Fibroblast of the aortic adventitia (primary cell): ENCODE measurements around the gene TRIM14. TPM values are rescaled to one million over a fixed set of nuclear protein-coding genes. Genes with fewer than 3 reads are reported as not detected.
"Not testable (repeated sequence)": the region's sequence is repeated elsewhere in the genome, so short reads cannot be mapped to it uniquely, and the experiment has no call there.

Experiments
- DNase-seq: peaks from one replicate; pipeline ENCODE4 v3.0.0-alpha.2; 2010; ENCODE audit warnings: low read depth
- H3K4me3 ChIP-seq: 2 replicates; pipeline ENCODE4 v1.5.1; 2011; ENCODE audit warnings: low read depth, mild to moderate bottlenecking, control low read depth, low read length, moderate library complexity
- CTCF ChIP-seq: IDR thresholded peaks from 2 replicates; pipeline ENCODE4 v1.5.1; 2011; ENCODE audit warnings: mild to moderate bottlenecking, low read length, control low read depth, inconsistent platforms; ENCODE audit not compliant: insufficient read depth
- total RNA-seq: library from RNA; depleted of rRNA; stranded (reverse); fragments of >200 nt; gene quantifications from 2 replicates; pipeline ENCODE4 v1.2.3, GENCODE V29; 2012; ENCODE audit warnings: low replicate concordance

Gene TRIM14
- total RNA-seq, 1 donor = 0.81 TPM

- H3K4me3 ChIP-seq = no peak overlapping the region
- DNase-seq = no peak
- TF ChIP-seq CTCF = no peak
Observed at GRCh38 chr9:98092613-98092931, 26.4 kb downstream of the TRIM14 start.

GRCh38 chr9:98091735-98092612, 27.0 kb downstream of the TRIM14 start:
- TF ChIP-seq CTCF = no peak
- H3K4me3 ChIP-seq = no peak overlapping the region
- DNase-seq = peak; percentile 65

DNA sequence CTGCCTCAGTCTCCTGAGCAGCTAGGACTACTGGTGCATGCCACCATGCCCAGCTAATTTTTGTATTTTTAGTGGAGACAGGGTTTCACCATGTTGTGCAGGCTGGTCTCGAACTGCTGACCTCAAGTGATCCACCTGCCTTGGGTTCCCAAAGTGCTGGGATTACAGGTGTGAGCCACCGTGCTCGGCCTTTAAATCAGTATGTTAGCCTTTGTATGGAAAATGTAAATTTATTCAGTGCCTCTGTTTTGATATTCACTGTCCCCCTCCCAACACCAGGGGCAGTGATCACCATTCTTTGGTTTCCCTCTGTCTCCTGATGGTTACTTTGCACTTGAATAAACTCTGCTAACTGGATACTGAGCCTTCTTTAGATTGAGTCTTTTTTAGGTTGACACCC, 28.3 kb downstream of the TRIM14 start:
- H3K4me3 ChIP-seq, DNase-seq: not testable (repeated sequence)

DNA sequence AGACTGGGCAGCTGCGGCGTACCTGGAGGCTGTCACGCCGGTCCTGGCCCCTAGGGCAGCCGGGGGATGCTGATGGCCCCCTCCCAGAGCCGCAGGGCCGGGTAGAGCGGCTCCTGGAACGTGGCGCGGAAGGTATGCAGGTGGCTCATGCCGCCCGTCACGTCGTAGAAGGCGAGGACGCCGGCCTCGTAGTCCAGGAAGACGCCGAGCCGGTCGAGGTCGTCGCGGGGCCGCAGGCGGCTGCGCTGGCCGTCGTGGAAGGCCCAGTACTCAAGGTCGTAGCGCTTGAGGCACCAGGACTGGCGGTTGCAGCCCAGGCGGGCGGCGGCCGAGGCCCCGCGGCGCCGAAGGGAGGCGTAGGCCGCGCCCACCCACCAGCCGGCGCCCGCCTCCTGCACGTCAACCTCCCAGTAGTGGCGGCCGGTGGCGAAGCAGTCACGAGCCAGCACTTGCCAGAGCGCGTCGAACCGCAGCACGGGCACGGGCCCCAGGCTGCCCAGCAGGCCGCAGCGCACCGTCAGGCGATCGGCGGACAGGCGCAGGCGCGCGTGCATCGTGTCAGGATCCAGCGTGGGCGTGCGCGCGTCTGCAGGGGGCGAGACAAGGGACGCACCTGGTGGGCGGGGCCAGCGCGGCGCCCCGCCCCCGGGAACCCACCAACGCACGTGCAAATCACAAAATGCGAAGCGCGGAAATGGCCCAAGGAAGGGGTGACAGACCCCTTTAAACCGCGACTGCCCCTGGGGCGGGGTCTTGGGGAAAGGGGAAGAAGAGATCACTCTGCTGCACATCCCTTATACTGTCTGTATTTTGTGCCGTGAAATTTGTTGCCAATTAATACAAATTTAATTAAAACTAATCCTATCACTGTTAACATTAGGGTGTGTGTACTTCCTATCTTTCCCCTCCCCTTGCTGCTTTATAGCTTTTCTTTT, 31.3 kb downstream of the TRIM14 start:
- H3K4me3 ChIP-seq = peak overlapping the region; percentile 55
- TF ChIP-seq CTCF = no peak
- DNase-seq = peak; percentile 31

DNA sequence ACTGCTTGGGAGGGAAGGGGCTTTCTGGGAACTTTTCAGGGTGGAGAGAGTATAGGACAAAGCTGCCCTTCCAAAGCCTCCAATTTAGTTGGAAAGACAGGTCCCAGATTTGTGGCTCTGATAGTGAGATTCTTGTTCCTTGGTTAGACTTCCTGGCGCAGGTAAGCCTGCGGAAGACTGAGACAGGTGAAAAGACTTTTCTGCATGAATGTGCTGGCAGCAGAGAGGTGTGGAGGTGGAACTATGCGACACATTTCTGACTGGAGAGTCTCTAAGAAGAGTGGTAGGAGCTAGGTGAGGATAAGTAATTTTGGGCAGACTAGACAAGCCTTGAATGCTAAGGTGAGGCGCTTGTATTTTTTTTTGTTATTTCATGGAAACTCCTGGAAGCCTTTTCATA, 32.6 kb downstream of the TRIM14 start:
- H3K4me3 ChIP-seq = no peak overlapping the region
- DNase-seq = no peak
- no peak for TF ChIP-seq CTCF

DNA sequence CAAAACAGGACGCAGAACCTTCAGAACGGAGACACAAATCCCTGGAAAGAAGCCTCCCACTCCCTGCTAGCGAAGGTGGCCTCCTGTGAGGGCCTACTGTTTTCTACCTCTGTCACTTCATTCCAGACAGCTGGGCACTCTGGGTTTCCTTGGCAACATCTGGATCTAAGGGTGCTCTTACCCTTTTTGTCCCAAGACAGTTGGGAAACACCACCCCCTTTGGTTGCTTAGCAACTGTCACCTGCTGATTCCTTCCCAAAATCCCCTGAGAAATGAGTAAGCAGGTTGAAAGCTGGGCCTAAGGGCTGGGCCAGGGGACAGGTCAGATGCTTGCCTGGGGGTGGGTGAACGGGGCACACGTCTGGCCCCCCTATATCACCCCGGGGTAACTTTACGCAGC, 33.1 kb downstream of the TRIM14 start:
- H3K4me3 ChIP-seq = no peak overlapping the region
- no peak for DNase-seq
- TF ChIP-seq CTCF = no peak

- no peak overlapping the region for H3K4me3 ChIP-seq
- no peak for TF ChIP-seq CTCF
- DNase-seq = no peak
Observed at GRCh38 chr9:98085058-98085457, 34.0 kb downstream of the TRIM14 start.
